Endothelial cell (in vitro differentiated cells): ENCODE results near the gene GFOD2. TPM values are rescaled to one million over a fixed set of nuclear protein-coding genes. Genes with fewer than 3 reads are reported as not detected.

Experiments used
- total RNA-seq: library from RNA; stranded (reverse); fragmentation: NEBNext Ultra II Directional; extraction: Animal tissue kit (Norgen Biotek cat#: 25700); gene quantifications from one replicate; pipeline ENCODE4 v1.2.1, GENCODE V29; 2021; ENCODE audit not compliant: unreplicated experiment

The GFOD2 gene
- total RNA-seq, 1 donor from 2014 or later, result 44.2 TPM

Other genes starting within 250 kb of the GFOD2 start
- 107 TPM for gene ATP6V0D1, start 238.2 kb downstream of the GFOD2 start, total RNA-seq
- gene AGRP, start 235.8 kb downstream of the GFOD2 start, total RNA-seq, result not detected
- 184 TPM for gene RIPOR1, start 190.5 kb downstream of the GFOD2 start, total RNA-seq
- 40.1 TPM for gene CTCF, start 156.8 kb downstream of the GFOD2 start, total RNA-seq
- gene CARMIL2, start 74.2 kb downstream of the GFOD2 start, total RNA-seq, result 3.6 TPM
- gene ACD, start 59.1 kb downstream of the GFOD2 start, total RNA-seq, result 27.1 TPM
- 1.2 TPM for gene PARD6A, start 58.4 kb downstream of the GFOD2 start, total RNA-seq
- 9.9 TPM for gene ENKD1, start 52.6 kb downstream of the GFOD2 start, total RNA-seq
- 1.8 TPM for gene C16orf86, start 52.5 kb downstream of the GFOD2 start, total RNA-seq
- gene RANBP10, start 87.2 kb upstream of the GFOD2 start, total RNA-seq, result 19.5 TPM
- gene TSNAXIP1, start 87.6 kb upstream of the GFOD2 start, total RNA-seq, result 2.8 TPM
- gene THAP11, start 123.0 kb upstream of the GFOD2 start, total RNA-seq, result 29.6 TPM
- gene NUTF2, start 127.6 kb upstream of the GFOD2 start, total RNA-seq, result 217 TPM
- 82.9 TPM for gene CENPT, start 128.4 kb upstream of the GFOD2 start, total RNA-seq
- gene EDC4, start 153.7 kb upstream of the GFOD2 start, total RNA-seq, result 83.0 TPM
- gene NRN1L, start 165.6 kb upstream of the GFOD2 start, total RNA-seq, result 0.56 TPM
- 47.5 TPM for gene PSKH1, start 173.9 kb upstream of the GFOD2 start, total RNA-seq
- gene CTRL, start 212.5 kb upstream of the GFOD2 start, total RNA-seq, result 0.56 TPM
- 15.3 TPM for gene PSMB10, start 217.5 kb upstream of the GFOD2 start, total RNA-seq
- 17.0 TPM for gene LCAT, start 224.8 kb upstream of the GFOD2 start, total RNA-seq
- gene SLC12A4, start 249.3 kb upstream of the GFOD2 start, total RNA-seq, result 44.2 TPM